A549 treated with Hydrocortisone at 1 μM for 4 hours (cell line): ENCODE results near the gene TXN2. TPM values are rescaled to one million over a fixed set of nuclear protein-coding genes. Genes with fewer than 3 reads are reported as not detected.

Experiments
- total RNA-seq: library from RNA; stranded (reverse); fragments of 200-300 nt; extraction: Qiagen RNA extraction; gene quantifications from 5 replicates; pipeline ENCODE4 v1.2.3, GENCODE V29; 2022

The TXN2 gene
- 56.2 to 69.7 TPM (median 65.1 TPM) in 5 replicates for total RNA-seq

GRCh38 chr22:36481393-36482168, at the start of gene TXN2:
TSS of gene TXN2 (minus strand) at chr22:36481640. CDS start at chr22:36480837, 803 bp downstream.

GRCh38 chr22:36528795-36529751, 47.6 kb upstream of the TXN2 start, which contains the start of gene EIF3D:
TSS of gene EIF3D (minus strand) at chr22:36529166. CDS start at chr22:36526121, 3,045 bp downstream.

DNA sequence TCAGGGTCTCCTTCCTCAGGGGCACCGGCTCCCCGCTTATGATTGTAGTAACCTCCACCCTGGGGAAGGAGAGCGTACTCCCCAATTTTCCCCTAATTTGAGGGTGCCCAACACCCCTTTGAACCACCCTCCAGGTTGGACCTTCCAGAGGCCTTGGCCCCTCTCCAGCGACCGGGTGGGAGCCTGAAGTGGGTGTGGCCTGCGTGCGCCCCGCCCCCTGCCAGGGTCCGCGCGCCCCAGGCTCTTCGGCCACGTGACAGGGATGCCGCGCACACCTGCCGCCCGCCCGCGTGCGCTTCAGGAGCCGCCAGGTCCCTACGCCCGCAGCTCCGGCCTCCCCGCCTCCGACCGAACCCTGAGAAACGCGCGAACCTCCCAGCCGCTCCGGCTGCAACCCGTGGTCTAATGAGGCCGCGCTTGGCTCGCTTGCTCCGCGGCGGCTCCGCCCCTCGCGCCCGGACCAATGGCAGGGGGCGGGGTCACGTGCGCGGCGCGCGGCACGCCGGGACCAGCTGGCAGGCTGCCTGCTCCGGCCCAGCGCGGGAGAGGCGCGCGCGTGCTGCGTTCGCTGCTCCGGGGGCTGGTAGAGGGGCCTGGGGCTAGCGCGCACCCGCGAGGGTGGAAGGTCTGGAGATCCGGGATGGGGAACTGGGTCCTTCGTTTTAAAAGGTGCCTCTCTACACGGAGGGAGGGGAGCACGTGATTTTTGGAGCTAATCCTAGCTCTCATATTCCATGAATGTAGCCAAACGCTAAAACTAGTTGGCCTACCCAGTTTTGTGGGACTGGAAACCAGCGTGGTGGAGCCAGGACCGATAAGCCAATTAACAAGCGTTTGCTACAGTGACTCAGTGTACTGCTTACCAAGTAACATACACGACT, 25.4 kb upstream of the TXN2 start, which contains the start of gene FOXRED2:
TSS of gene FOXRED2 (minus strand) at position 404 of the 881 bp plus-strand sequence. CDS start 618 bp downstream, outside the sequence.

Other genes starting within 250 kb of the TXN2 start
- gene APOL2, start 242.1 kb downstream of the TXN2 start, total RNA-seq, result 60.2 to 85.0 TPM (median 64.6 TPM) in 5 replicates
- 14.9 to 22.3 TPM (median 17.2 TPM) in 5 replicates for gene APOL1, start 228.5 kb downstream of the TXN2 start, total RNA-seq
- 142 to 208 TPM (median 157 TPM) in 5 replicates for gene MYH9, start 93.7 kb downstream of the TXN2 start, total RNA-seq
- gene FOXRED2, start 25.4 kb upstream of the TXN2 start, total RNA-seq, result 14.1 to 16.2 TPM (median 14.8 TPM) in 5 replicates
- gene EIF3D, start 47.5 kb upstream of the TXN2 start, total RNA-seq, result 147 to 220 TPM (median 149 TPM) in 5 replicates
- not detected in 5 replicates for gene CACNG2, start 222.1 kb upstream of the TXN2 start, total RNA-seq